Activated CD4-positive, alpha-beta T cell treated with anti-CD3 and anti-CD28 coated beads, Interleukin-2, amount 10 ng/mL, durations not matched to agents 24 days and 14 days (primary cell): ENCODE data around the gene GALNT6. TPM values are rescaled to one million over a fixed set of nuclear protein-coding genes. Genes with fewer than 3 reads are reported as not detected.

Source experiments
- DNase-seq: peaks from one replicate; pipeline ENCODE4 v3.0.0; 2022
- H3K27ac Mint-ChIP-seq: one replicate; pipeline ENCODE4 v1.8.0; 2022; ENCODE audit warnings: mild to moderate bottlenecking, mixed read lengths
- H3K27me3 Mint-ChIP-seq: one replicate; pipeline ENCODE4 v1.8.0; 2022; ENCODE audit warnings: mixed read lengths
- H3K36me3 Mint-ChIP-seq: one replicate; pipeline ENCODE4 v1.8.0; 2022; ENCODE audit warnings: low read depth, mild to moderate bottlenecking, mixed read lengths
- H3K4me1 Mint-ChIP-seq: one replicate; pipeline ENCODE4 v1.8.0; 2021; ENCODE audit warnings: mixed read lengths
- H3K4me3 Mint-ChIP-seq: one replicate; pipeline ENCODE4 v1.8.0; 2022; ENCODE audit warnings: mild to moderate bottlenecking, moderate library complexity, mixed read lengths
- H3K9me3 Mint-ChIP-seq: one replicate; pipeline ENCODE4 v1.8.0; 2021; ENCODE audit warnings: mixed read lengths
- intact Hi-C: fragments of 100-400 bp; cut with micrococcal nuclease; formaldehyde crosslinking; loops from one replicate; pipeline ENCODE4 v1.15.1; 2023
- total RNA-seq: library from RNA; stranded (reverse); gene quantifications from 2 replicates; pipeline ENCODE4 v1.2.3, GENCODE V29; 2022

Gene GALNT6
- total RNA-seq, 1 donor from 2014 or later = 12.8 TPM

DNA sequence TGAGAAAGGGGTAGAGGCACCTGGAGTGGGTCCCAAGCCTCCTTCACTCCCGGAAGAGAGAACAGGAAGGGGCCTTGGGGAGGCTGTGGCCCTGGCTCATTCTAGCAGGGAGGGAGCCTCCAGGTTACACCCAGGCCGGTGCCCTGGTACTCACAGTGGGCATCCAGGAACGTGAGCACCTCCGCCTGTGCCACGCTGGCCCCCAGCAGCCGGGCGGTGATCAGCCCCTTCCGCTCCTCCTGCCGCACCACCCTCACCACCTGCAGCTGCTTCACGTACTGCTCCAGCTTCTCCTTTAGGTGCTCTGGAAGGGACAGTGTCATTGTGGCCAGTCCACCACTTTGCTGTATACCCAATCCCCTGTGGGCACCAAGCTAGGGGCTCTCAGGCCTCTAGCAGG lies 25.9 kb downstream of the GALNT6 start:
- intact Hi-C loops = no loop called here
- no peak for DNase-seq
- Mint-ChIP-seq H3K27ac (no peak overlapping the region), H3K36me3 (peaks cover 13% of the 10 kb centered on the region), H3K27me3 (no peaks in the 10 kb centered on the region), H3K9me3 (no peaks in the 10 kb centered on the region), H3K4me3 (no peak overlapping the region), H3K4me1 (peaks cover 41% of the 10 kb centered on the region)

DNA sequence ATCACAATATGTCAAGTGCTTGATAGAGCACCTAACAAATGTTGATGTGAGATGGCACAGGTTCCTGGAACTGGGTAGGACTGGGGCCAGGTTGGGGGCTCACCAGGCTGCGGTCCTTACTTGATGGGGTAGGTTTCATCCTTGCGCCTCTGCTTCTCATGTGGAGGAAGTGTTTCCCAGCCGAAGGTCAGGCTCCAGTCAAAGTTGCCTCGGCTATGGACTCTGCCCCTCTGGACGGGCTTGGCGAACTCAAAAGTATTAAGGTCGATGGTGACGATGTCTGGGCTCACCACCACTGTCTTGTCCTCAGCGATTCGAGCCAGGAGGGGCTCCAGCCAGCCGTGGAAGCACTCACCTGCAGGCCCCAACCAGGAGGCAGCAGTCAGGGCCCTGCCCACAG lies 27.2 kb downstream of the GALNT6 start:
- H3K4me3 Mint-ChIP-seq = no peak overlapping the region
- no peak overlapping the region for H3K27ac Mint-ChIP-seq
- peaks cover 18% of the 10 kb centered on the region for H3K36me3 Mint-ChIP-seq
- intact Hi-C loops = no loop called here
- H3K4me1 Mint-ChIP-seq = peaks cover 29% of the 10 kb centered on the region
- no peaks in the 10 kb centered on the region for H3K9me3 Mint-ChIP-seq
- DNase-seq = no peak
- no peaks in the 10 kb centered on the region for H3K27me3 Mint-ChIP-seq

DNA sequence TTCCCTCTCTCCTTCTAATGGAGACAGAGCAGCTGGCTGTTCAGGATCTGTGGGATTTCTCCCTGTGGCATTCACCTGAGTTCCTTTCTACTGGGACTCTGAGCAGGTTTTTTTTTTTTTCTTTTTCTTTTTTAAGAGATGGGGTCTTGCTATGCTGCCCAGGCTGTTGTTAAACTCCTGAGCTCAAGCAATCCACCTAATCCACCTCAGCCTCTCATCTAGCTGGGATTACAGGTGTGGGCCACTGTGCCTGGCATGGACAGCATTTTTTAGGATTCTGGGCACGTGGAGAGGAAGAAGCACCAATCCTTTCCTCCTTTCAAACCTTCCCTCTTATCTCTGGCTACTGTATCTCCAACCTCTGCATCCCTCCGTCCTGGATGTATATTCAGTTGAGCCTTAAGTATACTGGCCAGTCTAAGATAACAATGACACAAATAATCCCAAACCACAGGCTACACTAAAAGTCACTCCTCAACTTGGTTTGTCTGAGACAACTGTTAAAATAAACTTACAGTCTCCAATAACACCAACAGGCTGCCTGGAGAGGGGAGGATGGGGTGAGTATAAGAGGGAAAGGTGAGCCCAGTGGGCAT lies 28.4 kb downstream of the GALNT6 start:
- peaks cover 18% of the 10 kb centered on the region for H3K36me3 Mint-ChIP-seq

DNA sequence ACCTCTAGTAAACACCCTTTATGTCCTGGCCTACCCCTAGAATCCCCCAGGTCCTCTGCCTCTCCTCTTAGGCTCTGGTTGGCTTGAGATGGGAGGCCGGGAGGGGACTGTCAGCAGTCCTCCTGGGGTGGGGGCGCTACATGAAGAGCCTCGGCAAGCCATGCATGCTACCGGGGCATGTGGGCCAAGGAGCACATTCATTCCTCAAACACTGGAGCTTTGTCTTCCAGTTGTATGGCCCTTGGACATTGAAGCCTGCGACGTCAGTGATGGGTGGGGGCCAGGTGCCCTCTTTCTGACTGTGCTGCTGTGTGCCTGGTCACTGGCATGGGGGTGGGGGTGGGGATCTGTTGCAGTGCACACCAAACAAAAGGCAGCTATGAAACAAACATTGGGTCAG lies 28.9 kb downstream of the GALNT6 start:
- H3K4me1 Mint-ChIP-seq = peaks cover 19% of the 10 kb centered on the region
- no peaks in the 10 kb centered on the region for H3K27me3 Mint-ChIP-seq
- peaks cover 22% of the 10 kb centered on the region for H3K36me3 Mint-ChIP-seq
- H3K27ac Mint-ChIP-seq = no peak overlapping the region
- no peak overlapping the region for H3K4me3 Mint-ChIP-seq
- DNase-seq = no peak
- intact Hi-C loops = no loop called here
- H3K9me3 Mint-ChIP-seq = no peaks in the 10 kb centered on the region

More for the DNA sequence above, 28.4 kb downstream of the GALNT6 start:
- Mint-ChIP-seq H3K27ac (no peak overlapping the region), H3K9me3 (no peaks in the 10 kb centered on the region), H3K4me1 (peaks cover 20% of the 10 kb centered on the region), H3K4me3 (no peak overlapping the region), H3K27me3 (no peaks in the 10 kb centered on the region)
- intact Hi-C loops = no loop called here
- DNase-seq = no peak

DNA sequence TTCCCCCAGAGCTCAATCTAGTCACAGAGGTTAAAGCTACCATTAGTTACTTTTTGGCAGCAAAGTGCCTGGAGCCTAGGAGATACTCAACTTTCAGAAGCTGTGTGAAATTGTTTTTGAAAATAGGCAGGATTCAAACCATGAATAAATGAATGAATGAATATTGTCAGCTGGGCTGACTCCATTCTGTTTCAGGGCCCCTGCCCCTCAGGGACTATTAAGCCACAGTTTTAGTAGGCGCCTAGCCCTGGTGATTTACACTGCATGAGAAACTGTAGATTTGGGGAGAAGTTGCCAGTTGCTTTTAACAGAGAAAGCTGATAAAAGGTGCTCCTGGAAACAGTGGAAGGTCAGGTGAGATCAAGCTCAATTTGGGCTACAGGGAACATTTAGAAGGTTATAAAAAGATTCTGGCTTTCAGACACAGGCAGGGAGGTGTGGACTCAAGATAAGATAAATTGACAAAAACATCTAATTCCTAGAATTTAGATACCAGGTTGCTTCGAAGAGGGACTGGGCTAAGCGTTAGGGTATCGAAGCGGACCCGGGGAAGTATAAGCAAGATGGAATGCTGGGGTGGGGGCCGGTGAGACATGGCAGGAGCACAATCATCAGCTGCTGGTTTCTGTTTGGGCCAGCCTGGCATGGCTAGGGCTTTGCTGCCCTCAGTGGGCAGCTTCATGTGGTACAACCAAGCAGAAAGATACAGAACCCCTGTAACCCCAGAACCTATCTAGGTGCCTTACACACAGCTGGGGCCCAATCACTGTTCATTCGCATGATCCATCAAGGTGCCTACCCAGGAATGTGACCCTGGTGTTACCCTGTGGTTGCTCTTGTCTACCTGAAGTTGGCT lies 29.8 kb downstream of the GALNT6 start:
- H3K27ac Mint-ChIP-seq = no peak overlapping the region
- intact Hi-C loops = no loop called here
- no peak for DNase-seq

DNA sequence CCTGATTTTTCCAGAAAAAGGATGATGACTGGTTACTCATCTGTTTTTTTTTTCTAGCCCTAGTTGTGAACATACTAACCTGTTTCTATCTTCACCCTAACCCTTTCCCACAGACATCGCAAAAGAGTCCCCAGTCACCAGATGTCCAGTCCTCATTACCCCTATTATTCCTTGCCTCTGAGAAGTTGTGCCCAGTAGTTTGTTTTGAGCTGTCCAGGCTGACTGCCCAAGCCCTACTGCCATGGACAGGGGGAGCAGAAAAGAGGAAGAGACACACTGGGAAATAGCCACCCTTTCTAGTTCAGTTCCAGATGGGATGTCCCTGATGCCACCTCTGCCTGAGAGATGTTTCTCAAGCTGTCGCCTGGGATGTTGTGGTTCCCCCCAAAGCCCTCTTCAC lies 30.9 kb downstream of the GALNT6 start:
- Mint-ChIP-seq H3K4me3 (no peak overlapping the region), H3K4me1 (peaks cover 18% of the 10 kb centered on the region), H3K27me3 (no peaks in the 10 kb centered on the region), H3K9me3 (peaks cover 4% of the 10 kb centered on the region), H3K27ac (no peak overlapping the region), H3K36me3 (peaks cover 28% of the 10 kb centered on the region)
- DNase-seq = no peak
- intact Hi-C loops = no loop called here

More for the DNA sequence above, 29.8 kb downstream of the GALNT6 start:
- H3K36me3 Mint-ChIP-seq = peaks cover 26% of the 10 kb centered on the region
- H3K4me1 Mint-ChIP-seq = peaks cover 21% of the 10 kb centered on the region
- no peak overlapping the region for H3K4me3 Mint-ChIP-seq
- no peaks in the 10 kb centered on the region for H3K27me3 Mint-ChIP-seq
- H3K9me3 Mint-ChIP-seq = peaks cover 4% of the 10 kb centered on the region

DNA sequence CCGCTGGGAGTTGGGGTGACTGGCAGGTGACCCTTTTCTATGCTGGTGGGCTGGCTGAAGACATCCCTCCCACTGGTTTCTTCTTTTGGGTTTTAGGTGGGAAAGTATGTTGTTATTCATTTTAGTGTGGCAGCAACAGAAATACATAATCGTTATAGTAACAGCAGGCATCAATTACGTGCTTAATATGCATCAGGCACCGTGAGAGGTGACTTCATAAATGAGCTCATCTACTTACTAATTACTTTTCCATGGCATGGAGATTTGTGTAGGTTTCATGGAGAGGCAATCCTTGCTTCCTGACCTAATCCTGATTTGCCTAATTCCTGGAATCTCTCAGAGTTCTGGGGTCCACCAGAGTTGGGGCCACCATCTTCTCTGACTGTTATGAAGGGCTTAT lies 31.4 kb downstream of the GALNT6 start:
- intact Hi-C loops = no loop called here
- Mint-ChIP-seq H3K4me3 (no peak overlapping the region), H3K27ac (no peak overlapping the region), H3K36me3 (peaks cover 28% of the 10 kb centered on the region), H3K4me1 (peaks cover 18% of the 10 kb centered on the region), H3K9me3 (peaks cover 4% of the 10 kb centered on the region), H3K27me3 (no peaks in the 10 kb centered on the region)
- no peak for DNase-seq

DNA sequence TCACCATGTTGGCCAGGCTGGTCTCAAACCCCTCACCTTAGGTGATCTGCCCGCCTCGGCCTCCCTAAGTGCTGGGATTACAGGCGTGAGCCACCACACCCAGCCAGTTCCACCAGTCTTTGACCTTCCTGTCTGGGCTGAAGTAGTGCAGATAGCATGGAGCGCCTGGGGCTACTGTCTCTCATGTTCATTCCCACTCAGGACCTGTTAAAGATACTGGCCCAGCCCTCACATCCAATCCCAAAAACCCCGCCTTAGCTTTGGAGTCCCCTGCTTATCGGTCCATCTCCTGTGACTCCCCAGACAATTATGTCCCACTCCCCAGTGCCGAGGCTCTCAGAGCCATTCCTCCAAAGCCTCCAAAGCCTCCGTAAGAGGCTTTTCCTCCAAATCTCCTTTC lies 32.7 kb downstream of the GALNT6 start:
- intact Hi-C loops = no loop called here
- no peak for DNase-seq
- H3K9me3 Mint-ChIP-seq = peaks cover 4% of the 10 kb centered on the region
- peaks cover 24% of the 10 kb centered on the region for H3K36me3 Mint-ChIP-seq
- peaks cover 16% of the 10 kb centered on the region for H3K4me1 Mint-ChIP-seq
- no peak overlapping the region for H3K27ac Mint-ChIP-seq
- H3K27me3 Mint-ChIP-seq = no peaks in the 10 kb centered on the region
- no peak overlapping the region for H3K4me3 Mint-ChIP-seq

DNA sequence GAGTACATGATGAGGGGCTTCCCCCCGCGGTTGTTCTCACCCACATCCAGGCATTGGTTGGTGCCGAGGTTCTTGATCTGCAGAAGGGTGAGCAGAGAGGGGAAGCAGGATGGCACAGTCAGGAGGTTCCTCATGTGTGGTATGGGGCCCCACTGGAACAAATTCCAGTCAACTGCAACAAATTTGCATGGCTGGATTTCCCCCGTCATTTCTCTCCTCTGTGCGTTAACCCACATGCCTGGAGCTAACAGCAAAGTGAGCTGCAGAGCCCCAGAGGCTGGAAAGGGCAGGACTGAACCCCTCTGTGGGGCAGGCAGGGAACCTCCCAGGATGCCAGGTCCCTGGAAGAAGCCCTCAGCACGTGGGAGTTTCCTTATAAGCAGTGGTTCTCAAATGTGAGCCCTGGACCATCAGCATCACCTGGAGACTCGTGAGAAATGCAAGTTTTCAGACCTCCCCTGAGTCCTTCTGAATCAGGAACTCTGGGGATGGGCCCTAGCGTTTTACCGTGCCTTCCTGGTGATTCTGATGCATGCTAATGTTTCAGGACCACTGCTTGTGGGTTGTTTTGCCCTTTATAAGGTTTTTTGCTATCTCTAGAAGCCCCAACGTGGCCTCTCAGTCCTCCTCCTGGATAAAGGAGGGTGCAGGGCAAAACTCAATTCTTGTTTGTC lies 33.7 kb downstream of the GALNT6 start:
- H3K4me1 Mint-ChIP-seq = peaks cover 13% of the 10 kb centered on the region
- intact Hi-C loops = no loop called here
- H3K36me3 Mint-ChIP-seq = peaks cover 21% of the 10 kb centered on the region
- peaks cover 4% of the 10 kb centered on the region for H3K9me3 Mint-ChIP-seq
- no peaks in the 10 kb centered on the region for H3K27me3 Mint-ChIP-seq
- no peak overlapping the region for H3K4me3 Mint-ChIP-seq
- no peak overlapping the region for H3K27ac Mint-ChIP-seq
- DNase-seq = no peak

DNA sequence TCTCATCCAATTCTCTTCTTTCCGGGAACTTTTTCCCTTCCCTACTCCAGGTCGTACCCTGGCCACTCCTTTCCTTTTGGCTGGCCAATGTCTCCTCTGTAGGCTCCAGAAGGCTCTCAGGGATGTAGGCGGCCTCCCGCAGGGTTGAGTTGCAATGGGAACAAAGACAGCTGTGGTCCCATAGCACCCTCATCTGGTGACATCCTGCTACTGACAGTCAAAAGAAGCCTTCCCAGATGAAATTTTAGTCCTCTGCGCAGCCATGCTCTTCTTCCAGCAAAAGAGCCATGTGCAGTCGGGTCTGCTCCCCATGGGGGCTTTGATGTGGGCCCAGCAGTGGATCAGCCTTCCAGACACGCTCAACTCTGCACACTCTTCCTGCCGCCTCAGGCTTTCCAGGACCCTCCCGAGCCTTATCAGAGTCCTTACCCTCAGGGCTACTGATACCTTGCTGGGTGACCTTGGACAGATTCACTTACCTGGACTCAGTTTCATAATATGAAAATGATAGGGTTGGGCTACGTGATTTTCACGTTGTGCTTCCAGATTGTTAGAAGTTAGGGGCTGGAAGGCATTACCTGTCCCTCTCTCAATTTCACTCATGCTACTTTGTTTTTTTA lies 39.2 kb downstream of the GALNT6 start:
- intact Hi-C loops = no loop called here
- DNase-seq = peak; percentile 83
- no peaks in the 10 kb centered on the region for H3K27me3 Mint-ChIP-seq

DNA sequence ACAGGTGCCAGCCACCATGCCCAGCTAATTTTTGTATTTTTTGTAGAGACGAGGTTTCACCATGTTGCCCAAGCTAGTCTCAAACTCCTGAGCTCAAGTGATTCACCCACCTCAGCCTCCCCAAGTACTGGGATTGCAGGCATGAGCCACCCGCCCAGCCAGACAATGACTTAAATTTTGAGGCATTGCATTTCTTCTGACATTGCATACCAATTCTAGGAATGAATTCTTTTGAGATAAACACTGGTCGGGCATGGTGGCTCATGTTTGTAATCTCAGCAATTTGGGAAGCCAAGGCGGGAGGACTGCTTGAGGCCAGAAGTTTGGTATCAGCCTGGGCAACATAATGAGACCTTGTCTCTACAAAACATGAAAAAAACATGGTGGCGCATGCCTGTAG lies 42.2 kb downstream of the GALNT6 start:
- no peaks in the 10 kb centered on the region for H3K36me3 Mint-ChIP-seq
- H3K9me3 Mint-ChIP-seq = no peaks in the 10 kb centered on the region
- H3K4me3 Mint-ChIP-seq = no peak overlapping the region
- intact Hi-C loops = no loop called here
- H3K27ac Mint-ChIP-seq = no peak overlapping the region
- no peaks in the 10 kb centered on the region for H3K27me3 Mint-ChIP-seq
- H3K4me1 Mint-ChIP-seq = peaks cover 3% of the 10 kb centered on the region
- DNase-seq = no peak

More for the DNA sequence above, 39.2 kb downstream of the GALNT6 start:
- Mint-ChIP-seq H3K36me3 (peaks cover 3% of the 10 kb centered on the region), H3K4me3 (no peak overlapping the region), H3K4me1 (peaks cover 4% of the 10 kb centered on the region), H3K27ac (no peak overlapping the region), H3K9me3 (peaks cover 2% of the 10 kb centered on the region)

DNA sequence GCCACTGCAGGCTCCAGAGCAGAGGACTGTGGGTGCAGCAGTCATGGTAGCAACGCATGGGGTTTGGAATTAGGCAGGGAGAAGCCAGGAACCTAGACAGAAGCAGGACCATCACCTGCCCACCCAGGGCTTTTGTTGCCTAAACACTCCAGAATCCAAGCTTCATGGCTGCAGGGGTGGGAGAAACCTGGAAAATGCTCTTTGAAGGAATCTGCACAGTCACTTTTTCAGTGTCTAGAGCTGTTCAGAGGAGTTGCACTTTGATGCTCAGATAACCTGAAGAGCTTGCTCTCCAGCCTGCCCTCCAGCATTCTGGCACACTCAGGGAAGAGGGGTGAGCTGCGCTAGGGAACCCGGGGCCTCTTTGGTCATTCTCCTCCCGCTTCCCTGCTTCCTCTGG lies 43.1 kb downstream of the GALNT6 start:
- intact Hi-C loops = no loop called here
- H3K27me3 Mint-ChIP-seq = no peaks in the 10 kb centered on the region
- no peaks in the 10 kb centered on the region for H3K36me3 Mint-ChIP-seq
- H3K4me3 Mint-ChIP-seq = no peak overlapping the region
- H3K4me1 Mint-ChIP-seq = peaks cover 3% of the 10 kb centered on the region
- no peak overlapping the region for H3K27ac Mint-ChIP-seq
- H3K9me3 Mint-ChIP-seq = no peaks in the 10 kb centered on the region
- DNase-seq = no peak

DNA sequence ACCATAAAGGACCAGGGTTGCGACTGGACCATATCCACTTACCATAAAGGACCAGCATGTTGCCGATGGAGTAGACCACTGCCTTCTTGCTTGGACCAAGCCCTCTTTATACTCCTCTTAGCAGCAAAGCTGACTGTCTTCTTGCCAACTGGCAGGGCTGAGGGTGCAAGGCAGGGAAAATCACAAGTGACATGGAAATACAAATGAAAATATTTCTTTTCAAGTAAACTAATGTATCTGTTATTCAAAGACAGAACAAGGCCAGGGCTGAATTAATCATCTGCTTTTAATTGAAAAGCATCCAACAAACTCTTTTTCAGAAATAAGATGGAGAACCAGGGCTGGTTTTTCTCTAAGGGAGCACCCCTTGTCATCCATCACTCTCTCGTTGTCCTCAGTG lies 44.6 kb downstream of the GALNT6 start, which contains the start of gene CELA1:
CELA1 (minus strand) TSS at position 99 of the 400 bp plus-strand sequence; CDS start at position 58, 41 bp downstream.
- H3K27me3 Mint-ChIP-seq = no peaks in the 10 kb centered on the region
- no peaks in the 10 kb centered on the region for H3K36me3 Mint-ChIP-seq
- no peak within 1 kb of the TSS for H3K4me3 Mint-ChIP-seq
- no peak for DNase-seq
- H3K27ac Mint-ChIP-seq = no peak within 1 kb of the TSS
- H3K4me1 Mint-ChIP-seq = peaks cover 6% of the 10 kb centered on the region
- no peaks in the 10 kb centered on the region for H3K9me3 Mint-ChIP-seq
- intact Hi-C loops = no loop called here

DNA sequence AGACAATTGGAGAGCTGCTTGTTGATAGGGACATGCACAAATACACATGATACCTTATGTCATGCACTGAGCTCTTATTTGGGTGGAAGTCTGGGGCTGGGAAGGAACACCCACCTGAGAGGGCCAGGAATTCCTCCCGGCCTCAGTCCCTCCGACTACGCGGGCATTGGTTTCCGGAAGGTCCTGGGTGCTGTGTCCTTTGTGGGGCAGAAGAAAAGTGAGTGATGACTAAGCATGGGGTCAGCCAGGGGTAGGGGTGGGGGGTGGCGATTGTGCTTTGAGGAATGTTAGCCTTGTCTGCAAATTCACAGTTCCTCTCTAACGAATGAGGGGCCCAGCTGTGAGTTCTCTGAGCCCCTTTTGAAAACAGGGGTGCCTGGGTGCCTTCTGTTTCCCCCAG lies 45.5 kb downstream of the GALNT6 start:
- H3K27me3 Mint-ChIP-seq = no peaks in the 10 kb centered on the region
- H3K4me1 Mint-ChIP-seq = peaks cover 12% of the 10 kb centered on the region
- no peak overlapping the region for H3K4me3 Mint-ChIP-seq
- no peak for DNase-seq
- H3K27ac Mint-ChIP-seq = no peak overlapping the region
- intact Hi-C loops = no loop called here
- H3K36me3 Mint-ChIP-seq = no peaks in the 10 kb centered on the region
- H3K9me3 Mint-ChIP-seq = no peaks in the 10 kb centered on the region
